GM21825 (cell line): ENCODE measurements around the gene NOTUM.
"Not testable (repeated sequence)": the region's sequence is repeated elsewhere in the genome, so short reads cannot be mapped to it uniquely, and the experiment has no call there.

ENCODE experiments used
- ATAC-seq: cut with Tn5 transposase; IDR thresholded peaks from one replicate; pipeline ENCODE4 v1.9.1; 2021; ENCODE audit warnings: mild to moderate bottlenecking, moderate library complexity; ENCODE audit not compliant: unreplicated experiment

Gene NOTUM

DNA sequence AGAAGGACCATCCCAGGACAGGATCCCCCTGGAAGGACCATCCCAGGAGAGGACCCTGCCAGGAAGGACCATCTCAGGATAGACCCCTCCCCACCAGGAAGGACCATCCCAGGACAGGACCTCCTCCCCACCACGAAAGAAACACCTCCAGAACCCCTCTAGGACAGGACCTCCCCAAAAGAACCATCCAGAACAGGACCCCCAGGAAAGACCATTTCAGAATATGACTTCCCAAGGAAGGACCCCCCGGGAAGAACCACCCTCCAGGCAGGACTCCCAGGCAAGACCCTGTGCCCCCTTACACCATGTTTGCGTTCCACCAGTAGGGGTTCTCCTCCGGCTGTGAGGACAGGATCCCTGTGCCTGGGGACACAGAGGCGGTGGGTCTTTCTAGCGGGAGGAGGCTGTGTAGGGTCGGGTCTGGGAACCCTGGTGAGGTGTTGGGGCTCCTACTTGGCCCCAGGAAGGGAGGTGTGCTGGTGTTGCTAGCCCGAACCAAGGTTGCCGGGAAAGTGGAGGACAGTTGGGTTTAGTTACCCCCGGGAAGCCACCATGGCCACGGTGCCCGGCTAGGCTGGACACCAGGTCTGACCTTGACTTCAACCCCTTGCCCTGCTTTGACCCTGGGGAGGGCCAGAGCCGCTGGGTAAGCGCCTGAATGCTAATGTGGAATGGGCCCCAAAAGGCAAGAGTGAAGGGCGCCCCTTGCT lies 2.2 kb downstream of the NOTUM start:
- no peak for ATAC-seq

DNA sequence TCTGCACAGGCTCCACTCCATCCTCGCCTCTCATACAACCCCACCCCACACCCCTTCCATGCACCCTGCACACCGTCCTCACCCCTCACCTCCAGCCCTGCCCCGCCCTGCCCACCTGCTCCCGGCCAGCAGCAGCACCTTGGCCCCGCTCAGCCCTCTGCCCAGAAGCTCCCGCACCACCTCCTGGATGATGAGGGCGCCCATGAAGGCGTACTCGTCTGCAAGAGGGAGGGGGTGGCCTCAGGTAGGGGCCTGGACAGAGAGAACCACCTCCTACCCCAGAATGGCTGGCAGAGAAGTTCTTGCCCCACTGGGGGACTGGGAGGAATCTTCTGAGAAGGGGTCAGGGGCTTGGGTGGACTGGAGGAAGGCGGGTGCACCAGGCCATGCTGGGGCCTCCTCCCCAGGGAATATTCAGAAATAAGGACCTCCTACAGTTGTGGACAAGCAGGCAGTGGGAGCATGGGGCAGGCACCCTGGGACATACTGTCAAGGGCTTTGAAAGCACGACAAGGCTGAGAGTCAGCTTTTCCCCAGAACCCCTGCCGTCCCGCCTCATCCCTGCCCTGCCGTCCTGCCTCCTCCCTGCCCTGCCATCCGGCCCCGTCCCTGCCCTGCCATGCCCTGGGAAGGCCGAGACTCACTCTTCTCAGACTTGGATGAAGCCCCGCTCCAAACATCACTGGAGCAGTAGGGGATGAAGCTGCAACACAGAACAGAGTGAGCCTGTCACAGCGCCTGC lies 3.1 kb downstream of the NOTUM start:
- no peak for ATAC-seq

DNA sequence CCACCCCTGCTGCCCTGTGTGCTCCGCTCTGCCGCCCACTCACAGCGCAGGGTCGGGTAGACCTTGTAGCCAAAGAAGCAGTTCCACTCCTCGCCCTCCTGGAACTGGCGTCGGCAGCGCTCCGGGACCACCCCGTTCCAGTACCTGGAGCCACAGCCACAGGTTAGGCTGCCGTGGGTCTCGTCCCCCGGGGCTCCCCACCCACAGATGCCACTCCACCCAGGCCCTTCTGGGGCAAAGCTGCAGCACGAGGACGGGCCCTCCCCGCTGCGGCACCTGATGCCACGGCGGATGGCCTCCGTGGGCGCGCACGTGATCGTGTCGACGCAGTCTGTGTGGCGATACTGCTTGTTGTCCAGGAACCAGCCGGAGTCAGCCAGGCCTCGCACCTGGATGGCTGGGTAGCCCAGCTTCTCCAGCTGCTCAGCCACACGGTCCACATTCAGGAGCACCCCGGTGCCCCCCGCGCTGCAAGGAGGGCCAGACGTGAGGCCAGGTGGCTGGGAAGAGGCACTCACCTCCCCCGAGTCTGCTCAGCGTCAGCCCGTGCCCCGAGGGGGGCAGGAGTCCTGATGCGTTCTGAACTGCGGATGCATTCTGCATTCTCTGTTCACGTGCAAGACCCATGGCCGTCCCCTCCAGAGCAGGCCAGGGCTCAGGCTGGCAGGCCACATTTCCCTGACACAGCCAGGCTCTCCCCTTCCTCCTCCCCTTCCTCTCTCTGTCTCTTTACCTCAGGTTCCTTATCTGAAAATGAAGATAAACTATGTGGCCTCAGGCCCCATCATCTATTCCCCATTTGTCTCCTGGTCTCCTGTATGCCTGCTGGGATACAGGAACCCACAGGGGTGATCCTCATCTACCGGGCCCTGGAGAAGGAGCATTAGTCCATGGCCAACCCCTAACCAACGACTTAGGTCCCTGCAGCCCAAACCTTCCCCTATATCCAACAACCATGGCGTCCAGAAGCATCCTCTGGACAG lies 4.1 kb downstream of the NOTUM start:
- no peak for ATAC-seq

DNA sequence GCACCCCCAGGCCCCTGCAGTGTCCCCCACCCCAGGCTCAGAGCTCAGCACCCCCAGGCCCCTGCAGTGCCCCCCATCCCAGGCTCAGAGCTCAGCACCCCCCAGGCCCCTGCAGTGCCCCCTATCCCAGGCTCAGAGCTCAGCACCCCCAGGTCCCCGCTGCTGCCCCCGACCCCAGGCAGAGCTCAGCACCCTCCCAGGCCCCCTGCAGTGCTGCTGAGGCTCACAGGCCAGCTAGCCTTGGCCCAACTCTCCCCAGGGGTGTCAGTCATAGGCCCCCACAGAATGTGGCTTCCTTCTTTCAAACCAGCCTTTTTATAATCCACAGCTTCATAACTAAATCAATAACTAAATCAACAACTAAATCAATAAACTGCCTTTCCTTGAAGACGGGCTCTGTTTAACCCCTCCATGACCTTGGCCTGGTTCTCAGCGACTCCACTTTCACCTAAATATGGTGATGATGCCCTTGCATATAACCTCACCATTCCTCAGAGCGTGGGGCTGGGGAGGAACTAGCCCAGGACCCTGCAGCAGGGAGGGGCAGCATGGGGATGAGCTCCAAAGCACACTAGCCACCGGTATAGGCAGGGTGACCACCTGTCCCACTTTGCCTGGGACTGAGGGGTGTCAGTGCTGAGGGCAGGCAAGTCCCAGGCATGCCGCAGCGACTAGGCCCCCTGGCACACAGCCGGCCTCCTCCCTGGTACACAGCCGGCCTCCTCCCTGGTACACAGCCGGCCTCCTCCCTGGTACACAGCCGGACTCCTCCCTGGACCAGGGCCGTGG lies 5.0 kb downstream of the NOTUM start:
- no peak for ATAC-seq

DNA sequence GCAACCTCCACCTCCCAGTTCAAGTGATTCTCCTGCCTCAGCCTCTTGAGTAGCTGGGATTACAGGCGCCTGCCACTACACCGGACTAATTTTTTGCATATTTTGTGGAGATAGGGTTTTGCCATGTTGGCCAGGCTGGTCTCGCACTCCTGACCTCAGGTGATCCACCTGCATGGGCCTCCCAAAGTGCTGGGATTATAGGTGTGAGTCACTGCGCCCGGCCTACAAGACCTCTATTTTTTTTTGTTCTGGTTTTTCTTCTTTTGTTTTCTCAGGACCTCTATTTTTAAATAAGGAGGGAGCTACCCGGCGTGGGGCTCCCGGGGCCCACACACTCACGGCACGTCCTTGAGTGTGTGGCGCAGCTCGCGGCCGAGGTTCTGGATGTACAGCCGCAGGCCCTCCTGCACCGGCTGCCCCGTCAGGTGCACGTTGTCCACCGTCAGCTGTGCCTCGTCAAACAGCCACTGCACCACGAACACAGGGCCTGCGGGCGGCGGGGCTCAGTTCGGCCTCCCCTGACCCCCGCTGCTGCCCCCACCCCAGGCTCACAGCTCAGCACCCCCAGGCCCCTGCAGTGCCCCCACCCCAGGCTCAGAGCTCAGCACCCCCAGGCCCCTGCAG lies 5.8 kb downstream of the NOTUM start:
- ATAC-seq: no peak

DNA sequence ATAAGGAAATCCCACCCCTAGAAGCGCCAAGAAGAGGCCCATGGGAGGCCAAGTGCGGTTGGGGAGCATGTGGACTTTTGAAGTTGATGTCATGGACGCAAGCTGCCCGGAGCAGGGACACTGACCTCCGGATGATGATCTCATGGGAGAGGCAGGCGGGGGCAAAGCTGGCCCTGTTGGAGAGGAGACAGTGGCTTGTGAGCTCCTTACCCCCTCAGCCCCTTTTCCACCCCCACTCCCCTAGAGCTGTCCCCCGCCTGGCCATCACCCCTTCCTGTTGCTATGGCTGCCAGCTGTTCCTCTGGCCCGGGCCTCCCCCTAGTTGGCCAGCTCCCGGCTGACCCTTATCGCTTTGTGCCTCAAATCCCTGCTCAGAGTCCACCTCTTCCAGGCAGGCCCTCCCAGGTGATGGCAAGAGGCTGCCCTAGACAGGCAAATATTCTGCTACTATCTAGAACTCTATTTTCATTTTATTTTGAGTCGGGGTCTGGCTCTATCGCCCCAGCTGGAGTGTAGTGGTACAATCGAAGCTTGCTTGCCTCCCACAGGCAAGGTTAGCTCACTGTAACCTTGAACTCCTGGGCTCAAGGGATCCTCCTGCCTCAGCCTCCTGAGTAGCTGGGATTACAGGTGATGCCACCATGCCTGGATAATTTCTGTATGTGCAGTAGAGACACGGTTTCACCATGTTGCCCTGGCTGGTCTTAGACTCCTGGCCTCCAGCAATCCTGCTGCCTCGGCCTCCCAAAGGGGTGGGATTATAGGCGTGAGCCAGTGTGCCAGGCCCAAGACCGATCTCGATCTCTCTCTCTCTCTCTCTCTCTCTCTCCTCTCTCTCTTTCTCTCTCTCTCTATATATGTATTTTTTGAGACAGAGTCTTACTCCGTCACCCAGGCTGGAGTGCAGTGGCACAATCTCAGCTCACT lies 6.6 kb downstream of the NOTUM start:
- no peak for ATAC-seq

DNA sequence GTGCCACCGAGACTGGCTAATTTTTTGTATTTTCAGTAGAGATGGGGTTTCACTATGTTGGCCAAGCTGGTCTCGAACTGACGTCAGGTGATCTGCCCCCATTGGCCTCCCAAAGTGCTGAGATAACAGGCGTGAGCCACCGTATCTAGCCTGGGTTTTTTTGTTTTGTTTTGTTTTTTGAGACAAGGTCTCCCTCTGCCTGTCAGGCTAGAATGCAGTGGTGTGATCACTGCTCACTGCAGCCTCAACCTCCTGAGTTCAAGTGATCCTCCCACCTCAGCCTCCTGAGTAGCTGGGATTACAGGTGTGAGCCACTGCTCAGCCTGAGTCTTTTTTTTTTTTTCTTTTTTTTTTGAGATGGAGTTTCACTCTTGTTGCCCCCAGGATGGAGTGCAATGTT lies 7.5 kb downstream of the NOTUM start:
- not testable (repeated sequence) for ATAC-seq

DNA sequence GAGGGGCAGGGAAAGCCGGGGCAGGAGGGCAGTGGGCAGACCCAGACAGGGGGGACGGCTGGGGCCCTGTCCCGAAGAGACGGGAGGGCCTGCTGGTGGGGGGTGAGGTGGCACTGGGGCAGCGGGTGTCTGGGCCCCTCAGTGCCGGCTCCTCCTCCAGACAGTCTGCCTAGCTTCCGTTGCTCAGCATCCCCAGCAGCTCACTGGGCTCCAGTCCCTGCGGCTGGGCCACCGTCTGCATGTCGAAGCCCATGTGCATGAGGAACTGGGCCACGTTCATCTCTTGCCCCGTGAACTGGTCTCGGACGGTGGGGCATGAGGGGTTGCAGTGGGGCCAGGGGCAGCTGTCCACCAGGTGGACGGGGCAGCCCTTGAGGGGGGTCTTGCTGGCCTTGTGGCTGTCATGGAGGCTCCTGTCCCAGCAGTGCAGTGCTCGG lies 8.2 kb downstream of the NOTUM start:
- ATAC-seq: no peak

DNA sequence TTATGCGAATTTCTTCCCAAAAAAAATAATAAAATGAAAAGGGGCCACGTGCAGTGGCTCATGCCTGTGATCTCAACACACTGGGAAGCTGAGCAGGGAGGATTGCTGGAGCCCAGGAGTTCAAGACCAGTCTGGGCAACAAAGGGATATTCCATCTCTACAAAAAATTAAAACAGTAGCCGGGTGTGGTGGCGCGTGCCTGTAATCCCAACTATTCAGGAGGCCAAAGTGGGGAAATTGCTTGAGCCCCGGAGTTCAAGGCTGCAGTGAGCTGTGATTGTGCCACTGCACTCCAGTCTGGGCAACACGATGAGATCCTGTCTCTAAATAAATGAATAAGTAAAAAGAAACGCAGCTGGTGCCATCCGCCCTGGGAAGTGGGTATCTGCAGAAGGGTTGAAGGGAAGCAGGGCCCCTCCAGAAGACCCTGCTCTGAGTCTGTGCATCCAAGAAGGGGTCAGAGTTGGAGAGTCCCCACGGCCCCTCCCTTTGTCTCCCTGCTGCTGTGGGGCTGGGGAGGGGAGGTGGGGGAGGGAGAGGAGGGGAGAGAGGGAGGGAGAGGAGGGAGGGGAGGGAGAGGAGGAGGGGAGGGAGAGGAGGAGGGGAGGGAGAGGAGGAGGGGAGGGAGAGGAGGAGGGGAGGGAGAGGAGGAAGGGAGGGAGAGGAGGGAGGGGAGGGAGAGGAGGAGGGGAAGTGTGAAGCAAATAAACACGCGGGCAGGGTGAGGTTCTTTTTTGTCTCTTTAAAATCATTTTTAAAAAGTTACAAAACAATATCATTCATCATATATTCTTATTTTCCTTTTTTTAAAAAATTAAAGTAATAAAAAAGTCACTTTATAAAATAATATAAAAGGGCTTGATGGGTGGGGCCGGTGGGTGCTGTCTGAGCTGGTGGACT lies 9.0 kb downstream of the NOTUM start:
- ATAC-seq: no peak

DNA sequence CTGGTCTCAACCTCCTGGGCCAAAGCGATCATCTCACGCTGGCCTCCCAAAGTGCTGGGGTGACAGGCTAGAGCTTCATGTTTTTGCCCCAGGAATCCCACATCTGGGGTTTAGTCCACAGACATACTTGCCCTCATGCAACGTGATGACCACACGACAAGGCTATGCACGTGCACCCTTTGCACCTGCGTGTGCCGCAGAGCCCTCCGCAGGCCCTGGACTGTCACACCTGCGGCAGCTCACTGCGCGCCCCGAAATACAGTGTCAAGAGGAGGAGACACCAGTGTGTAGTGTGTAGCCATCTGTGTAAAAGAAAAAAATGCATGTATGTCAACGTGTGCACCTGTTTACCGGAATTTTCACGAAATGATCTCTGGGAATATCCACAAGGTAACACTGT lies 10.5 kb downstream of the NOTUM start:
- ATAC-seq: no peak

DNA sequence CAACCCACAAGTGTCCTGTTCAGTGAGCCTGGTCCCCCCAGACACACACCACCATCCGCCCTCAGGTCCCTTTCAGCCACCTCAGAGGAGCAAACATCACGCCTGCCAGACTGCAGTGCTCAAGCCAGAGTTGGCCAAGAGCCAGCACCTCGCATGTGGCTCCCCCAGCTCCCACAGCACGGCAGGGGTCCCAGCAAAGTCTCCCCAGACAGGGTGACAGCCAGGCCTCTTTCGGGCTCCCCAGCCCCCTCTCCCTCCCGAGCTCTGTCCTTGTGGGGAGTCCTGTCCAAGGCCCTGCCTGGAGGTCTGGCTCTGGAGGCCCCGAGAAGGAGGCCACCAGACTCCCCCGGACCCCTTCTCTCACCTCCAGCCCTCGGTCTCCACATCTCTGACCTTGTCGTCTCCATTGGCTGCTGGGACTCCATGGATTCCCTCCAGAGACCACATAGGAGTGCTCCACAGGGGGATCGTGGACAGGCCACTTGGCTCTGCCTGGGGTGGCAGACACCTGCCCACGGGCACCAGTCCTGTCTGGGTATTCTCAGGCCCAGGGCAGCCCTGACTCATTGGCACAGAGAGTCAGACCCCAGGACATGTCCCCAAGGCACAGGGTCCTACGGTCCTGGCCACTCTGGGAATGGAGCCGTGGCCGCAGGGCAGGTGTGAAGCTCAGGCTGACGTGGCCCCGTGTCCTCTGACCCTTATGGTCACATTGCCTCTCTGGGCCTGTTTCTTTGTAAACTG lies 12.2 kb downstream of the NOTUM start:
- ATAC-seq: no peak

DNA sequence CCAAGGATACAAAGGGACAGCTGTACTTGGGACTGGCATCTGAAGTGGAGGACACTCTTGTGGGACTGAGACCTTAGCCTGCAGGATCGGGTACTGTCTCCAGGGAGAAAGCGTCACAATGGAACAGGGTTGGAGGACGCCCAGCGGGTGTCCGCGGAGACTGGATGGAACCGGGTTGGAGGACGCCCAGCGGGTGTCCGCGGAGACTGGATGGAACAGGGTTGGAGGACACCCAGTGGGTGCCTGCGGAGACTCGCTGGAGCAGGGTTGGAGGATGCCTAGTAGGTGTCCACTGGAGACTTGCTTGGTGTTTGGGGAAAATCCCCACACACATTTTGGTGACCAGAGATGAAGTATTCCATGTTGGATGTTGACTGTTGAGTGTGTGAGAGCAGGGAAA lies 13.8 kb downstream of the NOTUM start, which contains the start of gene MYADML2:
Gene MYADML2 (minus strand): TSS at position 45 of the 400 bp plus-strand sequence. CDS start 5,492 bp downstream, outside the sequence.
- no peak for ATAC-seq

DNA sequence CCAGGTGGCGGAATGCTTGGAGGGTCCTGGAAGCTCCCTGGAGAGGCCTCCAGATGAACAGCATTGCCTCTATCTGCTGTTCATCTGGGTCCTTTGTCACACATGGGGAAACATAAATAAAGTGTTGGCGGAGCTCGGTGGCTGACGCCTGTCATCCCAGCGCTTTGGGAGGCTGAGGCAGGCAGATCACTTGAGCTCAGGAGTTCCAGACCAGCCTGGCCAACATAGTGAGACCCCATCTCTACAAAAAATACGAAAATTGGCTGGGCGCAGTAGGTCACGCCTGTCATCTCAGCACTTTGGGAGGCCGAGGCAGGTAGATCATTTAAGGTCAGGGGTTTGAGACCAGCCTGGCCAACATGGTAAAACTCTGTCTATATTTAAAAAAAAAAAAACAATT lies 16.1 kb downstream of the NOTUM start:
- ATAC-seq: no peak

DNA sequence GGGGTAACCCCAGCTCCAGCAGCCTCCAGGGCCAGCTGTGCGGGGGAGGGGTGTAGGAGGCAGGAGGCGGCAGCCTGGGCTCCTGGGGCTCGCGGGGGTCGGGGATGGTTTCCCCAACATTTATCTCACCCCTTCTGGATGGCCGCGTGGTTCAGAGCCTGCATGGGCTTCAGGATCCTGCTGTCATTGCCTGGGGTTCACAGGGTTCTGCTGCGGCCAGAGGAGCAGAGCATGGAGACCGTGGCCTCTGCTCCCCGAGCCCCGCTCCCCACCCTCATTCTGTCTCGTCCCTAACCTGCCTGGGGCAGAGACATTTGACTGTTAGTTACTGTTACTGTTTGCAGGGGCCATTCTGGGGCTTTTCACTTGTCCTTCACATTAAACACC lies 18.8 kb downstream of the NOTUM start:
- ATAC-seq: no peak

DNA sequence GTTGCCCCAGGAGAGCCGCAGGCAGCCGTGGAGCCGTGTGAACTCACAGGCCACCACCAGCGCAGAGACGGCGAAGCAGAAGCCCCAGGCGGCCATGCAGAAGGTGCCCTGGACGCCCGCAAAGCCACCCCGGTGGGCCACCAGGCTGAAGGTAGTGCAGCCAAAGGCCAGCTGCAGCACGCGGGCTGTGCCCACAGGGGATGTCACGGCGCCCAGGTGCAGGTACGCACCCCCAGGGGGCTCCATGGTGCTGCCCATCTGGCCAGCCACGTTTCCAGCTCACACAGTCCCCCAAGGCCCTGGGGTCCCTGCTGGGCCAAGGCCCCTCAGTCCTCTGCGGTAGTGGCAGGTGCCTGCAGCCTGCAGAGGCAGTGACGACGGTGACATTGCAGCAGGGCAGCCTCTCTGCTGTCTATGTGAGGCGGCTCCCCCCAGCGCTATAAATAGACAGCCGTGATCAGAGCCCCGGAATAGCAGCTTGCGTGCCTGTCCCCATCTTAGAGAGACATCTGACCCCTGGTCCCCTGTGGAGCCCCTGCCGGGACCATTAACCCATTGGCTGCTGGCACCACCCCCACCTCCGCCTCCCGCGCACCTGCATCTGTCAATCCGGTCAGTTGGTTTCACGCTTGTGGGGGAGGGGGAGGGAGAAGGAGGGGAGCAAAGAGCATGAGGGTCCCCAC lies 19.4 kb downstream of the NOTUM start:
- ATAC-seq: no peak
